PC-3 (cell line): ENCODE measurements around the gene C1D. TPM values are rescaled to one million over a fixed set of nuclear protein-coding genes. Genes with fewer than 3 reads are reported as not detected.

Experiments used
- ATAC-seq: fragments of 200-7000 bp; cut with Tn5 transposase; 2 replicates; pipeline ENCODE4 v1.9.1; 2020; ENCODE audit warnings: mild to moderate bottlenecking, moderate library complexity
- BruUV-seq: library from RNA; stranded (reverse); fragments of 400-500 nt; replicated peaks from 2 replicates; lab custom pipeline; 2021; lab: Mats Ljungman, UMichigan
- CTCF ChIA-PET: fragments of 300-600 bp; sonication (Branson Sonifier 250); formaldehyde crosslinking; loops from one replicate; lab custom pipeline; 2022; ENCODE audit warnings: antibody characterized with exemption; lab: Charles Lee
- POLR2A ChIA-PET: fragments of 300-600 bp; sonication (Branson Sonifier 250); formaldehyde crosslinking; loops from one replicate; lab custom pipeline; 2022; ENCODE audit warnings: antibody characterized with exemption; ENCODE audit not compliant: unreplicated experiment; lab: Charles Lee
- DNase-seq: peaks from one replicate; pipeline ENCODE4 v3.0.0-alpha.2; 2015
- H2AFZ ChIP-seq: fragments of 300-600 bp; sonication (generic); 2 replicates; pipeline ENCODE4 v1.6.0; 2016; ENCODE audit warnings: antibody characterized with exemption, low read length
- H3F3A ChIP-seq: fragments of 300-600 bp; sonication (generic); one replicate; pipeline ENCODE4 v1.6.0; 2017; ENCODE audit warnings: antibody characterized with exemption, low read length, control low read depth, mild to moderate bottlenecking; ENCODE audit not compliant: unreplicated experiment
- H3K27ac ChIP-seq: fragments of 300-600 bp; sonication (generic); 2 replicates; pipeline ENCODE4 v1.5.1; 2016; ENCODE audit warnings: mild to moderate bottlenecking, low read length
- H3K27me3 ChIP-seq: fragments of 300-600 bp; sonication (generic); 2 replicates; pipeline ENCODE4 v1.6.1; 2016; ENCODE audit warnings: low read length, mixed read lengths
- H3K36me3 ChIP-seq: fragments of 300-600 bp; sonication (generic); 2 replicates; pipeline ENCODE4 v1.6.1; 2016; ENCODE audit warnings: low read depth, mixed run types, low read length, mixed read lengths
- H3K4me1 ChIP-seq: fragments of 300-600 bp; sonication (generic); 2 replicates; pipeline ENCODE4 v1.5.1; 2016; ENCODE audit warnings: low read length; ENCODE audit not compliant: insufficient read depth
- H3K4me2 ChIP-seq: fragments of 300-600 bp; sonication (generic); 2 replicates; pipeline ENCODE4 v1.6.0; 2016; ENCODE audit warnings: low read length
- H3K4me3 ChIP-seq: fragments of 300-600 bp; sonication (generic); 2 replicates; pipeline ENCODE4 v1.5.1; 2016; ENCODE audit warnings: mild to moderate bottlenecking, low read length, mixed read lengths
- H3K79me2 ChIP-seq: fragments of 300-600 bp; sonication (generic); 2 replicates; pipeline ENCODE4 v1.6.1; 2017; ENCODE audit warnings: low read length, mixed read lengths
- H3K9ac ChIP-seq: fragments of 300-600 bp; sonication (generic); 2 replicates; pipeline ENCODE4 v1.6.0; 2016; ENCODE audit warnings: mild to moderate bottlenecking, low read length
- H3K9me2 ChIP-seq: fragments of 300-600 bp; sonication (generic); replicated peaks from 2 replicates; pipeline ENCODE4 v1.6.1; 2016; ENCODE audit warnings: mixed run types, low read length, mixed read lengths
- H3K9me3 ChIP-seq: fragments of 300-600 bp; sonication (generic); 2 replicates; pipeline ENCODE4 v1.6.1; 2016; ENCODE audit warnings: low read length, mixed read lengths
- H4K20me1 ChIP-seq: fragments of 300-600 bp; sonication (generic); 2 replicates; pipeline ENCODE4 v1.6.1; 2016; ENCODE audit warnings: low read length, mixed read lengths
- EZH2 ChIP-seq: fragments of 300-600 bp; sonication (generic); IDR thresholded peaks from one replicate; pipeline ENCODE4 v1.6.1; 2017; ENCODE audit warnings: antibody characterized with exemption, mild to moderate bottlenecking, low read length; ENCODE audit not compliant: unreplicated experiment
- EZH2phosphoT487 ChIP-seq: fragments of 300-600 bp; sonication (generic); IDR thresholded peaks from 2 replicates; pipeline ENCODE4 v1.6.1; 2018; ENCODE audit warnings: mild to moderate bottlenecking, antibody characterized with exemption, low read length, borderline replicate concordance
- intact Hi-C: fragments of 100-400 bp; cut with micrococcal nuclease; formaldehyde crosslinking; loops from 2 replicates; pipeline ENCODE4 v1.9.0; 2023
- total RNA-seq: library from RNA; depleted of rRNA; stranded (reverse); fragments of >200 nt; gene quantifications from 2 replicates; pipeline ENCODE4 v1.2.3, GENCODE V29; 2014
- TF ChIP-seq, protein P1 (sequence below): fragments of 300-600 bp; sonication (generic); conservative IDR thresholded peaks from 2 replicates; pipeline ENCODE4 v1.5.1; 2017; ENCODE audit warnings: antibody characterized with exemption, low read depth, mild to moderate bottlenecking, low read length

The C1D gene
- total RNA-seq, 1 experiment from 2014 or later: 19.1 TPM

DNA sequence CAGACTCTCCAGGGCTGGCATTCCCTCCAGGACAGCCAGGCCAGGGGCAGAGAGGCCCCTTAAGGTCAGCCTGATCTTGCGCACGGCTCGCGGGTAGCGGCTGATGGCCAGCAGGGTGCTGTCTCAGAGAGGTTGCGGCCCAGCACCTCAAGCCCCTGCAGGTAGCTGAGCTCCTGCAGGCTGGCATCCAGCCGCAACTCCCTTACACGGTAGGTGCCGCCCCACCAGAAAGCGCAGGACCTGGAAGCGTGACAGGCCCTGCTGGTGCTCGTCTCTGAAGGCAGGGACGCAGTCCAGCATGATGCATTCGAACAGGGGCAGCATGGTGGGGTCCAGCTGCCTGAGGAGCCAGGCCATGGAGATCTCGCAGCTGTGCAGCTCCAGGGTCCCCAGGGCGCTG, 38.9 kb downstream of the C1D start:
- no peak for ATAC-seq
- ChIA-PET CTCF (no interaction called here), POLR2A (no interaction called here)

DNA sequence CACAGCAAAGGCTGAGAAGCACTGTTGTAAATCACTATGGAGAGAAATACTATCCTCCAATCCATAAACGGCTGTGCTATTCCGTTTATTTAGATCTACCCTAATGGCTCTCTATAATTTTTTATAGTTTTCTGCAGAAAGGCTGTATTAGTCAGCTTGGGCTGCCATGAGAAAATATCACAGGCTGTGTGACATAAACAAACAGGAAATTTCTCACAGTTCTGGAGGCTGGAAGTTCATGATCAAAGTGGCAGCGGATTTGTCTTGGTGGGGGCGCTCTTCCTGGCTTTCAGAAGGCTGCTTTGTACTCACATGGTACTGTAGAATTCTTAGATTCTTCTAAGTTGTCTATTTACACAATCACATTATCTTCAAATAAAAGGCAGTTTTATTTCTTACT, 44.1 kb downstream of the C1D start:
- Histone ChIP-seq H4K20me1 (no peaks in the 10 kb centered on the region), H3K27ac (0 out of 2 replicates have a peak overlapping the region, but pooled peaks have one; percentile 11), H3K9me3 (no peaks in the 10 kb centered on the region), H3K9ac (no peak overlapping the region), H3K4me1 (peaks cover 5% of the 10 kb centered on the region; the same call in 1 of the 2 replicates), H3F3A (no peaks in the 10 kb centered on the region), H3K4me2 (no peak overlapping the region), H3K36me3 (no peaks in the 10 kb centered on the region), H3K27me3 (no peaks in the 10 kb centered on the region), H3K79me2 (no peaks in the 10 kb centered on the region), H3K4me3 (no peak overlapping the region), H3K9me2 (no peaks in the 10 kb centered on the region), H2AFZ (0 out of 2 replicates have a peak overlapping the region, but pooled peaks have one; percentile 22)
- DNase-seq: peak; percentile 17
- TF ChIP-seq, protein P1, sequence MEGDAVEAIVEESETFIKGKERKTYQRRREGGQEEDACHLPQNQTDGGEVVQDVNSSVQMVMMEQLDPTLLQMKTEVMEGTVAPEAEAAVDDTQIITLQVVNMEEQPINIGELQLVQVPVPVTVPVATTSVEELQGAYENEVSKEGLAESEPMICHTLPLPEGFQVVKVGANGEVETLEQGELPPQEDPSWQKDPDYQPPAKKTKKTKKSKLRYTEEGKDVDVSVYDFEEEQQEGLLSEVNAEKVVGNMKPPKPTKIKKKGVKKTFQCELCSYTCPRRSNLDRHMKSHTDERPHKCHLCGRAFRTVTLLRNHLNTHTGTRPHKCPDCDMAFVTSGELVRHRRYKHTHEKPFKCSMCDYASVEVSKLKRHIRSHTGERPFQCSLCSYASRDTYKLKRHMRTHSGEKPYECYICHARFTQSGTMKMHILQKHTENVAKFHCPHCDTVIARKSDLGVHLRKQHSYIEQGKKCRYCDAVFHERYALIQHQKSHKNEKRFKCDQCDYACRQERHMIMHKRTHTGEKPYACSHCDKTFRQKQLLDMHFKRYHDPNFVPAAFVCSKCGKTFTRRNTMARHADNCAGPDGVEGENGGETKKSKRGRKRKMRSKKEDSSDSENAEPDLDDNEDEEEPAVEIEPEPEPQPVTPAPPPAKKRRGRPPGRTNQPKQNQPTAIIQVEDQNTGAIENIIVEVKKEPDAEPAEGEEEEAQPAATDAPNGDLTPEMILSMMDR: peak; percentile 20; the same call in 1 of the 2 replicates
- TF ChIP-seq EZH2phosphoT487: no peak
- intact Hi-C loops: no loop called here
- ATAC-seq: peak; percentile 64
- CTCF ChIA-PET: no interaction called here
- POLR2A ChIA-PET: interaction anchor here (0.6 kb wide), 1 partner anchor 12 kb away, joined by 5 read pairs; no protein-coding TSS in a partner anchor
- no TSS peak for BruUV-seq

More for the DNA sequence above, 38.9 kb downstream of the C1D start:
- peaks cover 8% of the 10 kb centered on the region; the same call in 1 of the 2 replicates for H3K4me1 ChIP-seq
- no peaks in the 10 kb centered on the region for H3K27me3 ChIP-seq
- H3K27ac ChIP-seq: no peak overlapping the region
- no peaks in the 10 kb centered on the region for H3K79me2 ChIP-seq
- no TSS peak for BruUV-seq
- DNase-seq: no peak
- H4K20me1 ChIP-seq: no peaks in the 10 kb centered on the region
- no peak overlapping the region for H3K4me2 ChIP-seq
- no peak overlapping the region for H3K4me3 ChIP-seq
- intact Hi-C loops: no loop called here
- H2AFZ ChIP-seq: no peak overlapping the region
- no peaks in the 10 kb centered on the region for H3F3A ChIP-seq
- no peak for TF ChIP-seq EZH2
- TF ChIP-seq, protein P1: no peak
- TF ChIP-seq EZH2phosphoT487: no peak
- H3K9ac ChIP-seq: no peak overlapping the region
- H3K9me2 ChIP-seq: no peaks in the 10 kb centered on the region
- no peaks in the 10 kb centered on the region for H3K36me3 ChIP-seq
- H3K9me3 ChIP-seq: no peaks in the 10 kb centered on the region

DNA sequence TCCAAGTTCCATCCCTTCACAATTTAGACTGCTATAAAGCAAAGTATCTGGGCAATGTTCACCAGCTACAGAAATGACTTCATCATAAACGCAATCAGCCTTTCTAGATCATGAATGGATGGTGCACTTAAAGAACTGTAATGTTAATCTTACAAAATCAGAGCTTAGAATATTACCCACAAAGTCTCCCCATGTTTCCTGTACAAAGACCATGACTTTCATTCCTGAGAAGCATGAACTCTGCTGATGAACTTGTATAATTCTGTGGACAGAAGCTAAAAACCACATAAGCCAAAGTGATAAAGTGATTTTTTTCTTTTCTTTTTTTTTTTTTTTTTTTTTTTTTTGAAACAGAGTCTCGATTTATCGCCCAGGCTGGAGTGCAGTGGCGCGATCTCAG, 53.3 kb downstream of the C1D start:
- POLR2A ChIA-PET: no interaction called here
- CTCF ChIA-PET: no interaction called here
- Histone ChIP-seq H3F3A (no peaks in the 10 kb centered on the region), H4K20me1 (no peaks in the 10 kb centered on the region), H3K27me3 (no peaks in the 10 kb centered on the region), H3K9ac (no peak overlapping the region), H3K36me3 (no peaks in the 10 kb centered on the region), H2AFZ (no peak overlapping the region), H3K9me2 (no peaks in the 10 kb centered on the region), H3K4me3 (no peak overlapping the region), H3K4me2 (no peak overlapping the region), H3K27ac (no peak overlapping the region), H3K9me3 (no peaks in the 10 kb centered on the region), H3K79me2 (no peaks in the 10 kb centered on the region), H3K4me1 (no peaks in the 10 kb centered on the region)
- TF ChIP-seq, protein P1: no peak
- no peak for TF ChIP-seq EZH2phosphoT487
- no peak for TF ChIP-seq EZH2
- intact Hi-C loops: no loop called here
- no TSS peak for BruUV-seq
- ATAC-seq (no peak), DNase-seq (no peak)
